Measurements from ENCODE around the gene NFE2L2.

GRCh38 chr2:177243476-177243875 is 21.1 kb downstream of the NFE2L2 start:
- TF ChIP-seq CTCF (IDR thresholded peaks at IDR 0.05) (no peak), POLR2A (IDR thresholded peaks at IDR 0.05) (no peak)
